ENCODE measurements around the gene SH2D3A.

GRCh38 chr19:6796278-6796677, 29.0 kb upstream of the SH2D3A start:
- TF ChIP-seq CTCF (IDR thresholded peaks at IDR 0.05) (no peak), POLR2A (IDR thresholded peaks at IDR 0.05) (no peak)

Measured in uterus (tissue), 2 donors.